ENCODE data around the gene IL11RA.

- TF ChIP-seq POLR2A (IDR thresholded peaks at IDR 0.05; ENCODE audit: low read depth, low read length) (no peak), POLR2AphosphoS5 (IDR thresholded peaks at IDR 0.05; ENCODE audit: low read depth, low read length) (no peak)
Observed at GRCh38 chr9:34603610-34604231, 48.3 kb upstream of the IL11RA start.
